SJSA1 (cell line): ENCODE measurements around the gene S100A16. TPM values are rescaled to one million over a fixed set of nuclear protein-coding genes. Genes with fewer than 3 reads are reported as not detected.
"Not testable (repeated sequence)": the region's sequence is repeated elsewhere in the genome, so short reads cannot be mapped to it uniquely, and the experiment has no call there.

ENCODE experiments used
- DNase-seq, 2 experiments: peaks; one replicate each; pipeline ENCODE4 v3.0.0-alpha.2; 2015 to 2020; ENCODE audit warnings: low spot score in 2 of 2, low read depth in 1 of 2
- H3K27ac ChIP-seq: fragments of 250-450 bp; sonication (Bioruptor Pico); 2 replicates; pipeline ENCODE4 v1.5.1; 2020; ENCODE audit warnings: mild to moderate bottlenecking, moderate library complexity
- H3K27me3 ChIP-seq: fragments of 250-450 bp; sonication (Bioruptor Pico); replicated peaks from 2 replicates; pipeline ENCODE4 v1.5.1; 2020; ENCODE audit warnings: mild to moderate bottlenecking, moderate library complexity
- H3K36me3 ChIP-seq: fragments of 250-450 bp; sonication (Bioruptor Pico); 2 replicates; pipeline ENCODE4 v1.5.1; 2020; ENCODE audit warnings: mild to moderate bottlenecking
- H3K4me1 ChIP-seq: fragments of 250-450 bp; sonication (Bioruptor Pico); replicated peaks from 2 replicates; pipeline ENCODE4 v1.6.1; 2021; ENCODE audit warnings: mild to moderate bottlenecking
- H3K4me3 ChIP-seq: fragments of 250-450 bp; sonication (Bioruptor Pico); 2 replicates; pipeline ENCODE4 v1.5.1; 2020; ENCODE audit warnings: mild to moderate bottlenecking
- H3K9me3 ChIP-seq: fragments of 250-450 bp; sonication (Bioruptor Pico); replicated peaks from 2 replicates; pipeline ENCODE4 v1.5.1; 2020; ENCODE audit warnings: mild to moderate bottlenecking
- total RNA-seq: library from RNA; depleted of rRNA; stranded (reverse); fragments of >200 nt; shearing (Covaris generic); gene quantifications from 2 replicates; pipeline ENCODE4 v1.2.3, GENCODE V29; 2014

S100A16 gene
- total RNA-seq, 1 experiment from 2014 or later, result 39.8 TPM

- no peak overlapping the region for H3K27ac ChIP-seq
- H3K4me3 ChIP-seq, result no peak overlapping the region
- no peaks in the 10 kb centered on the region for H3K27me3 ChIP-seq
- H3K4me1 ChIP-seq, result peaks cover 41% of the 10 kb centered on the region
- peaks cover 19% of the 10 kb centered on the region for H3K36me3 ChIP-seq
- H3K9me3 ChIP-seq, result no peaks in the 10 kb centered on the region
- no peak for DNase-seq
Measured at GRCh38 chr1:153607381-153607780, 5.6 kb downstream of the S100A16 start.

GRCh38 chr1:153606194-153606593 is 6.7 kb downstream of the S100A16 start:
- H3K36me3 ChIP-seq, result peaks cover 19% of the 10 kb centered on the region
- H3K27me3 ChIP-seq, result no peaks in the 10 kb centered on the region
- DNase-seq, result no peak

GRCh38 chr1:153602749-153603148 is 10.2 kb downstream of the S100A16 start:
- Histone ChIP-seq H3K27ac (no peak overlapping the region), H3K36me3 (peaks cover 13% of the 10 kb centered on the region), H3K9me3 (no peaks in the 10 kb centered on the region), H3K4me3 (no peak overlapping the region), H3K4me1 (no peaks in the 10 kb centered on the region; the same call in none of the 2 replicates), H3K27me3 (no peaks in the 10 kb centered on the region)
- DNase-seq, result no peak

More at GRCh38 chr1:153606194-153606593, 6.7 kb downstream of the S100A16 start:
- H3K27ac ChIP-seq, result no peak overlapping the region
- no peaks in the 10 kb centered on the region for H3K9me3 ChIP-seq
- no peak overlapping the region for H3K4me3 ChIP-seq
- H3K4me1 ChIP-seq, result peaks cover 31% of the 10 kb centered on the region

- DNase-seq, result no peak
- Histone ChIP-seq H3K36me3 (no peaks in the 10 kb centered on the region), H3K4me1 (no peaks in the 10 kb centered on the region), H3K27me3 (no peaks in the 10 kb centered on the region), H3K9me3 (no peaks in the 10 kb centered on the region), H3K27ac (no peak overlapping the region), H3K4me3 (no peak overlapping the region)
Measured at GRCh38 chr1:153599847-153600246, 13.1 kb downstream of the S100A16 start.

GRCh38 chr1:153598309-153599172 is 14.4 kb downstream of the S100A16 start:
- no peak for DNase-seq
- H3K27me3 ChIP-seq, result no peaks in the 10 kb centered on the region
- no peak overlapping the region for H3K27ac ChIP-seq
- H3K36me3 ChIP-seq, result no peaks in the 10 kb centered on the region
- H3K4me3 ChIP-seq, result no peak overlapping the region
- H3K9me3 ChIP-seq, result no peaks in the 10 kb centered on the region
- no peaks in the 10 kb centered on the region for H3K4me1 ChIP-seq

- DNase-seq, result no peak
- no peaks in the 10 kb centered on the region for H3K4me1 ChIP-seq
- H3K4me3 ChIP-seq, result no peak overlapping the region
- no peaks in the 10 kb centered on the region for H3K27me3 ChIP-seq
- no peak overlapping the region for H3K27ac ChIP-seq
- no peaks in the 10 kb centered on the region for H3K36me3 ChIP-seq
- H3K9me3 ChIP-seq, result no peaks in the 10 kb centered on the region
Measured at GRCh38 chr1:153597206-153597605, 15.7 kb downstream of the S100A16 start.

- Histone ChIP-seq H3K4me1 (no peaks in the 10 kb centered on the region), H3K27me3 (no peaks in the 10 kb centered on the region), H3K9me3 (no peaks in the 10 kb centered on the region), H3K27ac (no peak overlapping the region), H3K4me3 (no peak overlapping the region), H3K36me3 (no peaks in the 10 kb centered on the region)
- no peak for DNase-seq
Measured at GRCh38 chr1:153592748-153593147, 20.2 kb downstream of the S100A16 start.

GRCh38 chr1:153588482-153588881 is 24.5 kb downstream of the S100A16 start:
- no peaks in the 10 kb centered on the region for H3K4me1 ChIP-seq
- H3K36me3 ChIP-seq, result no peaks in the 10 kb centered on the region
- H3K27me3 ChIP-seq, result no peaks in the 10 kb centered on the region
- no peaks in the 10 kb centered on the region for H3K9me3 ChIP-seq
- DNase-seq, result no peak
- H3K27ac ChIP-seq, result no peak overlapping the region
- H3K4me3 ChIP-seq, result no peak overlapping the region

GRCh38 chr1:153588033-153588432 is 24.9 kb downstream of the S100A16 start:
- not testable (repeated sequence) for H3K36me3 ChIP-seq, DNase-seq, H3K27me3 ChIP-seq, H3K4me1 ChIP-seq, H3K4me3 ChIP-seq, H3K9me3 ChIP-seq, H3K27ac ChIP-seq

- Histone ChIP-seq H3K36me3 (no peaks in the 10 kb centered on the region), H3K4me1 (no peaks in the 10 kb centered on the region), H3K27me3 (no peaks in the 10 kb centered on the region), H3K27ac (no peak overlapping the region), H3K4me3 (no peak overlapping the region), H3K9me3 (no peaks in the 10 kb centered on the region)
- DNase-seq, result no peak
Measured at GRCh38 chr1:153587314-153587713, 25.6 kb downstream of the S100A16 start.

GRCh38 chr1:153586347-153586746 is 26.6 kb downstream of the S100A16 start:
- H3K27me3 ChIP-seq, result no peaks in the 10 kb centered on the region
- H3K27ac ChIP-seq, result no peak overlapping the region
- no peaks in the 10 kb centered on the region for H3K4me1 ChIP-seq
- no peaks in the 10 kb centered on the region for H3K36me3 ChIP-seq
- H3K4me3 ChIP-seq, result no peak overlapping the region
- H3K9me3 ChIP-seq, result no peaks in the 10 kb centered on the region
- no peak for DNase-seq

- no peak overlapping the region for H3K27ac ChIP-seq
- DNase-seq, result no peak
- H3K9me3 ChIP-seq, result no peaks in the 10 kb centered on the region
- no peaks in the 10 kb centered on the region for H3K36me3 ChIP-seq
- H3K27me3 ChIP-seq, result no peaks in the 10 kb centered on the region
- H3K4me3 ChIP-seq, result no peak overlapping the region
- H3K4me1 ChIP-seq, result no peaks in the 10 kb centered on the region
Measured at GRCh38 chr1:153585006-153585405, 27.9 kb downstream of the S100A16 start.

GRCh38 chr1:153583976-153584375 is 29.0 kb downstream of the S100A16 start:
- H3K9me3 ChIP-seq, result no peaks in the 10 kb centered on the region
- H3K4me3 ChIP-seq, result no peak overlapping the region
- DNase-seq, result no peak
- H3K27me3 ChIP-seq, result no peaks in the 10 kb centered on the region
- H3K4me1 ChIP-seq, result peaks cover 3% of the 10 kb centered on the region
- H3K36me3 ChIP-seq, result no peaks in the 10 kb centered on the region
- no peak overlapping the region for H3K27ac ChIP-seq

GRCh38 chr1:153583514-153583913 is 29.4 kb downstream of the S100A16 start:
- not testable (repeated sequence) for H3K9me3 ChIP-seq, H3K27me3 ChIP-seq, H3K4me1 ChIP-seq, H3K27ac ChIP-seq, DNase-seq, H3K36me3 ChIP-seq, H3K4me3 ChIP-seq

- not testable (repeated sequence) for H3K27ac ChIP-seq, H3K36me3 ChIP-seq, H3K4me3 ChIP-seq, DNase-seq, H3K9me3 ChIP-seq, H3K27me3 ChIP-seq
- peaks cover 14% of the 10 kb centered on the region for H3K4me1 ChIP-seq
Measured at GRCh38 chr1:153582836-153583235, 30.1 kb downstream of the S100A16 start.
